IMR-90 (cell line): ENCODE results near the gene INPP5J.

Experiments used
- BHLHE40 ChIP-seq: fragments of 150-350 bp; IDR thresholded peaks from 2 replicates; pipeline ENCODE4 v1.6.1; 2016; ENCODE audit warnings: mild to moderate bottlenecking, low read depth, low read length
- CEBPB ChIP-seq: IDR thresholded peaks from 2 replicates; pipeline ENCODE4 v1.6.1; 2012; ENCODE audit warnings: low read depth, low read length, improper control_type of control experiment
- CTCF ChIP-seq: conservative IDR thresholded peaks from 2 replicates; pipeline ENCODE4 v1.5.1; 2012; ENCODE audit warnings: mild to moderate bottlenecking, low read depth, low read length, improper control_type of control experiment
- MAFK ChIP-seq: IDR thresholded peaks from 2 replicates; pipeline ENCODE4 v1.6.1; 2012; ENCODE audit warnings: low read depth, low read length, improper control_type of control experiment
- MAZ ChIP-seq: IDR thresholded peaks from 2 replicates; pipeline ENCODE4 v1.6.1; 2012; ENCODE audit warnings: low read depth, mild to moderate bottlenecking, low read length, improper control_type of control experiment, moderate library complexity, borderline replicate concordance
- MXI1 ChIP-seq: IDR thresholded peaks from 2 replicates; pipeline ENCODE4 v1.6.1; 2012; ENCODE audit warnings: low read depth, mild to moderate bottlenecking, low read length, moderate library complexity, borderline replicate concordance
- NFE2L2 ChIP-seq: fragments of 150-350 bp; IDR thresholded peaks from 2 replicates; pipeline ENCODE4 v1.6.1; 2016; ENCODE audit warnings: low read depth, mild to moderate bottlenecking, low read length
- POLR2A ChIP-seq: IDR thresholded peaks from 2 replicates; pipeline ENCODE4 v1.6.1; 2012; ENCODE audit warnings: mild to moderate bottlenecking, low read depth, low read length
- RAD21 ChIP-seq: IDR thresholded peaks from 2 replicates; pipeline ENCODE4 v1.6.1; 2012; ENCODE audit warnings: low read length, improper control_type of control experiment
- RCOR1 ChIP-seq: IDR thresholded peaks from 2 replicates; pipeline ENCODE4 v1.6.1; 2012; ENCODE audit warnings: mild to moderate bottlenecking, low read length, improper control_type of control experiment; ENCODE audit not compliant: insufficient replicate concordance
- RFX5 ChIP-seq: IDR thresholded peaks from 2 replicates; pipeline ENCODE4 v1.8.0; 2012; ENCODE audit warnings: low read depth, mild to moderate bottlenecking, low read length, moderate library complexity
- SMC3 ChIP-seq: fragments of 150-350 bp; IDR thresholded peaks from 2 replicates; pipeline ENCODE4 v1.6.1; 2016; ENCODE audit warnings: low read depth, mild to moderate bottlenecking, antibody characterized with exemption, low read length, moderate library complexity
- USF2 ChIP-seq: fragments of 150-350 bp; IDR thresholded peaks from 2 replicates; pipeline ENCODE4 v1.6.1; 2017; ENCODE audit warnings: mild to moderate bottlenecking, antibody characterized with exemption, low read length, low read depth

GRCh38 chr22:31142285-31142684 is 19.5 kb downstream of the INPP5J start:
- TF ChIP-seq MXI1 = no peak
- TF ChIP-seq CTCF = no peak
- TF ChIP-seq POLR2A = no peak
- TF ChIP-seq RFX5 = no peak
- TF ChIP-seq RAD21 = no peak
- TF ChIP-seq MAZ = no peak
- no peak for TF ChIP-seq RCOR1
- TF ChIP-seq MAFK = no peak
- TF ChIP-seq BHLHE40 = no peak
- no peak for TF ChIP-seq CEBPB
- no peak for TF ChIP-seq SMC3
- TF ChIP-seq NFE2L2 = no peak
- TF ChIP-seq USF2 = no peak
